HEK293T (cell line): Measurements from ENCODE around the gene KRTAP15-1.

ENCODE experiments used
- ELF4 ChIP-seq: fragments of 450-650 bp; IDR thresholded peaks from 2 replicates; pipeline ENCODE4 v1.6.1; 2017; ENCODE audit warnings: antibody characterized with exemption
- FOXA1 ChIP-seq: fragments of 450-650 bp; IDR thresholded peaks from 2 replicates; pipeline ENCODE4 v1.6.1; 2016; ENCODE audit warnings: mild to moderate bottlenecking

GRCh38 chr21:30486180-30486579, 46.1 kb downstream of the KRTAP15-1 start:
- TF ChIP-seq ELF4 (no peak), FOXA1 (no peak)
